Cortex of kidney (tissue), 1 donor: ENCODE measurements around the gene ABHD17A.
"Not testable (repeated sequence)": the region's sequence is repeated elsewhere in the genome, so short reads cannot be mapped to it uniquely, and the experiment has no call there.

Source experiments
- DNase-seq: peaks from one replicate; lab custom pipeline; 2025; lab: John Stamatoyannopoulos, UW

Gene ABHD17A

GRCh38 chr19:1910177-1910576 lies 24.9 kb upstream of the ABHD17A start:
- no peak for DNase-seq

DNA sequence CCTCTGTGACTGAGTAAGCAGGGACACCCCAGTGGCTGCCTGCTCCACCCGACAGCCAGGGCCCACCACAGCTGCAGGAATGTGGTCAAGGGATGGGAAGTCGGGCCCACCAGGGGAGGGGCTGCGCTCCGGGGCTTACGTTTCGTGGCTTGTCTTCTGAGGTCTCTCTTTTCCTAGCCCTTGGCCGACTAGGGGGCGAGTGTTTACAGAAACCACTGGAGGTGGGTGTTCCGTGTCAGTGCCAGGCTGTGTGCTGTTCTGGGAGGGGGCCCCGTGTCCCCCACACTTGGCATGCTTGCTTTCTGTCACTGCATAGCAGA lies 24.4 kb upstream of the ABHD17A start:
- DNase-seq, result no peak

- DNase-seq, result no peak
These were observed 23.0 kb upstream of the ABHD17A start for GRCh38 chr19:1908364-1908678.

GRCh38 chr19:1907563-1908363 lies 22.5 kb upstream of the ABHD17A start:
- DNase-seq, result no peak

- no peak for DNase-seq
These were observed 21.8 kb upstream of the ABHD17A start for GRCh38 chr19:1906985-1907562.

- no peak for DNase-seq
These were observed 20.6 kb upstream of the ABHD17A start for GRCh38 chr19:1905863-1906375.

DNA sequence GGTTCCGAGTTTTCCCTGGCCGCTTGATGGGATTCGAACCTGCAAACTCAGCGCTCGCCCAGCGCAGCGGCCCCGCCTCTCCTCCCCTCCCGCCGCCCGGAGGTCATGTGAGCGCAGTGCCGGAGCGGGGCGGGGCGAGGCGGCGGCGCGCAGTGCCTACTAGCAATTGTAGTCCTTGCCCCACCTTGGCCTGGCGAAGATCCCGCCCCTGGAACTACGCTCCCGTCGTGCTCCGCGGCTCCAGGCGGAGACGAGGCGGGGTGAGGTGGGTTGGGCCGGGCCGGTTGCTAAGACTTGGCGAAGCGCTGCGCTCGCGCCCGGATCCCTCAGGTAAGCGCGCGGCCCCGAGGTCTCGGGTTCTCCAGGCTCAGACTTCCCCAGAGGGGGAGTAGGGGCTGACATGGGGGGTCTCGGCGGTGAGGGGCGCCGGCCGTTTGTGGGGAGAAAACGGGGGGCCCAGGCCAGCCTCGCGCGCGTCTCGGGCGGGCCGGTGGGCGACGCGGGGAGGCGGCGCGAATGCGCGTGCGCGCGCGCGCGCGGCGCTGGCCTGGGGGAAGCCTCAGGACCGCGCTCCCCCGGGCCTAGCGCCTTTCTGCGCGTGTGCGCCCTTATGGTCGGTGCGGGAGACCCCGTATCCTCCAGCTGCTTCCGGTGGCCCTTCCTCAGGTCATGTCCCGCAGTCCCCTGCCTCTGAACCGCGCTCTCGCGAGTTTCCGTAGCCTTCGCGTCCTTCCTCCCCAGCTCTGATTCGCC lies 20.0 kb upstream of the ABHD17A start, which contains the start of the genes ADAT3 and SCAMP4:
ADAT3 (plus strand) TSS at position 290 of the 753 bp plus-strand sequence. CDS start 6,649 bp downstream, outside the sequence.
SCAMP4 (plus strand) TSS at position 290 of the 753 bp plus-strand sequence. CDS start 9,621 bp downstream, outside the sequence.
- peak; percentile 85 for DNase-seq

DNA sequence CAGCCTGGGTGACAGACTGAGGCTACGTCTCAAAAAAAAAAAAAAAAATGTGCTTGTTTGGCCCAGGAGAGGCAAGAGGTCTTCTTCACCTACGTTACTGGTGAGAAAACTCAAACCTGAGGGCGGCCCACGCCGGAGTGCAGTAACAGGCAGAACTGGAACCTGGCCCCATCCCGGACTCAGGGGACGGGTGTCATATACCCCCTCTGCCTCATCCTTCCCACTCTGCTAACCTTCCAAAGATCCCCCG lies 19.5 kb upstream of the ABHD17A start:
- DNase-seq, result no peak

DNA sequence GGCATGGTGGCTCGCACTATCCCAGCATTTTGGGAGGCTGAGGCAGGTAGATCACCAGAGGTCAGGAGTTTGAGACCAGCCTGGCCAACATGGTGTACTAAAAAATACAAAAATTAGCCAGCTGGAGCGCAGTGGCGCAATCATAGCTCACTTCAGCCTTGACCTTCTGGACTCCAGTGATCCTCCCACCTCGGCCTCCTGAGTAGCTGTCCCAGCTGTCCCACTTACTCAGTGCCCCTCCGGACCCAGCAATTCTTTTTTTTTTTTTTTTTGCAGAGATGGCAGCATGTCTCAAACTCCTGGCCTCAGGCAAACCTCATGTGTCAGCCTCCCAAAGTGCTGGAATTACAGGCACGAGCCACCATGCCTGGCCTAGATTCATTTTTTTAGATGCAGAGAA lies 17.6 kb upstream of the ABHD17A start:
- DNase-seq, result no peak

DNA sequence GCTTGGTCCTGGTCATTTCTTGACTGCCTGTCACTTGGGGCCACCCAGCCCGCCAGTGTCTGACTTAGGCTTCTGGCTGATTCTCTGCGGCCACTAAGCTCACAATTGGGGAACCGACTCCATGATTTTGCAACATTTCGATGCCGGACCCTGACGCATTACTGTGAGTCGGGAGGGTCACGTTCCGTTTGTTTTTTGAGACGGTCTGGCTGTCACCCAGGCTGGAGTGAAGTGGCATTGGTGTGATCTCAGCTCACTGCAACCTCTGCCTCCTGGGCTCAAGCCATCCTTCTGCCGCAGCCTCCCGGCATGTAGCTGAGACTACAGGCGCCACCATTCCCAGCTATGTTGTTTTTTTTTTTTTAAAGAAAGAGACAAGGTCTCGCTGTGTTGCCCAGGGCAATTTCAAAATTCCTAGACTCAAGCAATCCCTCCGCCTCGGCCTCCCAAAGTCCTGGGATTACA lies 16.7 kb upstream of the ABHD17A start:
- DNase-seq, result no peak

DNA sequence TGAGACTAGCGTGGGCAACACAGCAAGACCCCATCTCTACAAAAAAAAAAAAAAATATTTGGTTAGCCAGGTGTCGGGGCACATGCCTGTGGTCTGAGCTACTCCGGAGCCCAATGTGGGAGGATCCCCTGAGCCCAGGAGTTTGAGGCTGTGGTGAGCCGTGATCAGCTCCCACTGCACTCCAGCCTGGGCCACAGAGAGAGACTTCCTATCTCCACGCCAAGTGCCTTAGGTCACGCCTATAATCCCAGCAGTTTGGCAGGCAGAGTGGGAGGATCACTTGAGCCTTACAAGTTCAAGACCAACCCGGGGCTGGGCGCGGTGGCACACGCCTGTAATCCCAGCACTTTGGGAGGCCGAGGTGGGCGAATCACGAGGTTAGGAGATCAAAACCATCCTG lies 11.2 kb upstream of the ABHD17A start:
- DNase-seq, result no peak

- DNase-seq, result no peak
These were observed 8.5 kb upstream of the ABHD17A start for GRCh38 chr19:1893791-1894190.

GRCh38 chr19:1889907-1890306 lies 4.6 kb upstream of the ABHD17A start:
- DNase-seq, result no peak

DNA sequence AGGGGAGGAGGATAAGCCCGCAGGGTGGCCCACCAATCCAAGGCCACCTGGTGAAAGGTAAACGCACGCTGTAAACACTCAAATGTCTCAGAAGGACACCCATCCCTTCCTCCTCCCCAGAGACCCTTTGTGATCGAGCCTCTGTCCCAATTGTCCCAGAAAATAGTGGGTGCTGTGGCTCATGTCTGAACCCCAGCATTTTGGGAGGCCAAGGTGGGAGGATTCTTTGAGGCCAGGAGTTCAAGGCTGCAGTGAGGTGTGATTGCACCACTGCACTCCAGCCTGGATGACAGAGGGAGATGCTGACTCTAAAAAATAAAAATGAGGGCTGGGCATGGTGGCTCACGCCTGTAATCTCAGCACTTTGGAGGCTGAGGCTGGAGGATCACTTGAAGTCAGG lies 3.1 kb upstream of the ABHD17A start:
- DNase-seq, result no peak

DNA sequence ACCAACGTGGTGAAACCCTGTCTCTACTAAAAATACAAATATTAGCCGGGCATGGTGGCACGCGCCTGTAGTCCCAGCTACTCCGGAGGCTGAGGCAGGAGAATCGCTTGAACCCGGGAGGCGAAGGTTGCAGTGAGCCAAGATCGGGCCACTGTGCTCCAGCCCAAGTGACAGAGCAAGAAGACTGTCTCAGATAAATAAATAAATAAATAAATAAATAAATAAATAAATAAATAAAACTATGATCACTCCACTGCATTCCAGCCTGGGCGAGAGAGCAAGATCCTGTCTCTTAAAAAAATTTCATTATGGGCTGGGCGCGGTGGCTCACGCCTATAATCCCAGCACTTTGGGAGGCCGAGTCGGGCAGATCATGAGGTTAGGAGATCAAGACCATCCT lies 1.1 kb upstream of the ABHD17A start:
- not testable (repeated sequence) for DNase-seq

DNA sequence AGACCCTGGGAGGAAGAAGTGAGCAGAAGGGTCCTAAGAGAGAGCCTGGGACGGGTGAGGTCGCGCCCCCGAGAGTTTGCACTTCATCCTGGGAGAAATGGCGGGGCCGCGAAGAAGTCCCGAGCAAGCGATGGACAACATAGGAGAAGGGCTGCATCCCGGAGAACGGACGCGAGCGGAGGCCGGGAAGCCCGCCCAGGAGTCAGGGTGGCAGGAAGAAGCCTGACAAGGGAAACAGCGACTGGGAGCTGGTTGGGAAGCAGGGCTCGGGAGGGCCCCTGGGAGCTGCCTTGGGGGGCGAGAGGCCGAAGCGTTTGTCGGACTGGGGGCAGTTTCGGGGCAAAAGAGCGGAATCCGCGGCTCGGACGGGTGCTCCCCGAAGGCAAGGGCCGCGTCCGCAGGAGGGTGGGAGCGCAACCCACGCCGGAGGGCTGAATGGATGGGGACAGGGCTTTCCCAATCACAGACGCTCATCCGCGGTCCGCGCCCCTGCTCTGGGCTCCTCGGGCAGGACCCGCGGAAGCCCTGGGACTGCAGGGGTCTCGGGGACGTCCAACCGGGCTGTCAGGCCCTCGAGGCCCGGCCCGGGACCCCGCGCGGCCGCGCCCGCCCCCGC lies 469 bp downstream of the ABHD17A start:
- DNase-seq, result no peak

- no peak for DNase-seq
These were observed 991 bp downstream of the ABHD17A start for GRCh38 chr19:1884291-1884718.

DNA sequence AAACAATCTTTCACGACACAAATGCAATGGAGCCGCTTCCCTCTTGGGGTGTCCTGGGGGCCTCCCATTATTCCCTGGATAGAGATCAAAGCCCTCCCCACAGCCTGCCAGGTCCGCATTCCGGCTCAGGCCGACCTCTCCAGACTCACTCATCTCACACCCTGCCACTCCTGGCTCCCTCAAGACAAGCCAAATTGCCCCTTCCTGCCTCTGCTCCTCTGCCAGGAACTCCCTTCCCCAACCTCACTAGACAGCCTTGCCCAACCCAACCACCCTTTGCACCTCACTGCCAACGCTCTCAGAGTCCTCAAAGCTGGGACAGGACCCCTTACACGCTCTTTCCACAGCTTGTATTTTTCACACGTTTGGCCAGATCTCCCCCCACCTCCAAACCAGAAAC lies 1.5 kb downstream of the ABHD17A start:
- no peak for DNase-seq

DNA sequence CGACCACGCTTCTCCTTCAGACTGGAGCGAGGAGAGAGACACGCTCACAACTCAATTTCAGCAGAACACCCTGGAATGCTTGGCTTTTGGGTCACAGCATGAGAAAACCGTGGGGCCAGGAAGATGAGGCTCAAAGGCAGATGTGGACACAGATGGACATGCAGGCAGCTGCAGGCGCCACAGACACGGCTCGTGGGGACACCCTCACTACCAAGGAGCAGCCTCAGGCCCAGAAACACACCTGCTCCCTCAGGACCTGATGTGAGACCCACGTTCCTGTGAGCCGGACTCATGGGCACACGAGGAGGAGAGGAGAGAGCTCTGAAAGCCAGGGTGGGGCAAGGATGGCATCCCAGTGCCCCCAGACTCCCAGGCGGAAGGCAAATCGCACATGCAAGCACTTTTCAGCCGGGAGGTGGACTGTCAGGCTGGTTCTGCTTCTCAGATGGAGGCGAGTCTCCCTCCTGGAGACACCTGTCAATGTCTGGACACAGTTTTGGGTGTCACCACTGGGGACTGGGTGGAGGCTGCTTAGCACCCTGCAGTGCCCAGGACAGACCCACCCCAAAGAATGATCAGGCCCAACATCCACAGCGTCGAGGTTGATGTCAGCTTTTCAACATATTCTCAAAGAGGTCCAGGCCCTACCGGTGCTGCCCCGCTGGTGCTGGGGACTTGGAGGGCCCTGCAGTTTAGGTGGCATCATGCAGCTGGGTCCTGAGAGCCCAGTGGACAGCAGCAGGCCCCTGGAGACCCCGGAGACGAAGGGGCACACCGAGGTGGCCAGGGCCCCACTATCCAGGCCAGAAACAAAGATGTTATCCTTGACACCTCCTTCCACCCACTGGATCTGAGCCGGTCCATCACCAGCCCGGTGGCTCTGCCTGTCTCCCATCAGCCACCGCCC lies 2.3 kb downstream of the ABHD17A start:
- DNase-seq, result no peak

GRCh38 chr19:1882089-1882785 lies 3.1 kb downstream of the ABHD17A start:
- DNase-seq, result no peak
